Left ventricle myocardium inferior (tissue), 1 donor: Measurements from ENCODE around the gene CEP135. TPM values are rescaled to one million over a fixed set of nuclear protein-coding genes. Genes with fewer than 3 reads are reported as not detected.

ENCODE experiments used
- DNase-seq: peaks from one replicate; pipeline ENCODE4 v3.0.0-alpha.2; 2020
- H3K27ac ChIP-seq: fragments of 200-600 bp; replicated peaks from 2 replicates; pipeline ENCODE4 v1.8.0; 2021
- H3K27me3 ChIP-seq: fragments of 200-600 bp; 2 replicates; pipeline ENCODE4 v1.8.0; 2021; ENCODE audit warnings: low read depth
- H3K36me3 ChIP-seq: fragments of 200-600 bp; 2 replicates; pipeline ENCODE4 v1.8.0; 2021
- H3K4me1 ChIP-seq: fragments of 200-600 bp; 2 replicates; pipeline ENCODE4 v1.8.0; 2021
- H3K4me3 ChIP-seq: fragments of 200-600 bp; 2 replicates; pipeline ENCODE4 v1.8.0; 2021; ENCODE audit warnings: mild to moderate bottlenecking, moderate library complexity
- H3K9me3 ChIP-seq: fragments of 200-600 bp; replicated peaks from 2 replicates; pipeline ENCODE4 v1.8.0; 2021
- intact Hi-C: fragments of 100-400 bp; cut with micrococcal nuclease; formaldehyde crosslinking; loops from one replicate; pipeline ENCODE4 v1.11.0; 2022
- total RNA-seq: library from RNA; stranded (reverse); fragmentation: NEBNext Ultra II Directional; extraction: Animal tissue kit (Norgen Biotek cat#: 25700); gene quantifications from one replicate; pipeline ENCODE4 v1.2.1, GENCODE V29; 2021
- TF ChIP-seq, protein P1 (sequence below): fragments of 200-600 bp; IDR thresholded peaks from 2 replicates; pipeline ENCODE4 v1.8.0; 2021; ENCODE audit warnings: antibody characterized with exemption, mild to moderate bottlenecking, borderline replicate concordance
- donor health status: DM: no; HTN: yes; CAD: no; lungs with severe emphysema.

The CEP135 gene
- total RNA-seq, 1 donor from 2014 or later: 2.5 TPM

GRCh38 chr4:56007154-56007553 is 58.4 kb downstream of the CEP135 start:
- DNase-seq: no peak
- intact Hi-C loops: no loop called here
- Histone ChIP-seq H3K9me3 (peaks cover 18% of the 10 kb centered on the region), H3K4me1 (no peaks in the 10 kb centered on the region), H3K27ac (no peak overlapping the region), H3K36me3 (peaks cover 85% of the 10 kb centered on the region), H3K4me3 (no peak overlapping the region), H3K27me3 (no peaks in the 10 kb centered on the region)
- TF ChIP-seq, protein P1, sequence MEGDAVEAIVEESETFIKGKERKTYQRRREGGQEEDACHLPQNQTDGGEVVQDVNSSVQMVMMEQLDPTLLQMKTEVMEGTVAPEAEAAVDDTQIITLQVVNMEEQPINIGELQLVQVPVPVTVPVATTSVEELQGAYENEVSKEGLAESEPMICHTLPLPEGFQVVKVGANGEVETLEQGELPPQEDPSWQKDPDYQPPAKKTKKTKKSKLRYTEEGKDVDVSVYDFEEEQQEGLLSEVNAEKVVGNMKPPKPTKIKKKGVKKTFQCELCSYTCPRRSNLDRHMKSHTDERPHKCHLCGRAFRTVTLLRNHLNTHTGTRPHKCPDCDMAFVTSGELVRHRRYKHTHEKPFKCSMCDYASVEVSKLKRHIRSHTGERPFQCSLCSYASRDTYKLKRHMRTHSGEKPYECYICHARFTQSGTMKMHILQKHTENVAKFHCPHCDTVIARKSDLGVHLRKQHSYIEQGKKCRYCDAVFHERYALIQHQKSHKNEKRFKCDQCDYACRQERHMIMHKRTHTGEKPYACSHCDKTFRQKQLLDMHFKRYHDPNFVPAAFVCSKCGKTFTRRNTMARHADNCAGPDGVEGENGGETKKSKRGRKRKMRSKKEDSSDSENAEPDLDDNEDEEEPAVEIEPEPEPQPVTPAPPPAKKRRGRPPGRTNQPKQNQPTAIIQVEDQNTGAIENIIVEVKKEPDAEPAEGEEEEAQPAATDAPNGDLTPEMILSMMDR: no peak

DNA sequence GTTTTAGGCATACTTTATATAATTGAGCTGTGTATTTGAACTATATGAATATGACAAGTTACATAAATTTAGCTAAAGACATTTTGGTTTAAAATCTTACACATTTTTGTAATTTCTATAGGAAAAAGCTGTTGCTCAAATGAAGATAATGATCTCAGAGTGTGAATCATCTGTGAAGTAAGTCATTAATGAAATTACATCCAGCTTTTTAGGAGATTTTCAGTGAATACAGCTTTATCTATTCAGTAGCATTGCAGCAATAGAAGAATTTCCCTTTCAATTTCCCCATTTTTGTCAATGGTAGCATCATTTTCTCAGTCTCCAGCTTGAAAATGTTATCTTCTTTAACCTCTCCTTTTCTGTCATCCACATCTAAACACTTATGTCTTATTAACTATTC is 59.5 kb downstream of the CEP135 start:
- H3K36me3 ChIP-seq: peaks cover 89% of the 10 kb centered on the region
- H3K27ac ChIP-seq: no peak overlapping the region
- H3K9me3 ChIP-seq: peaks cover 8% of the 10 kb centered on the region
- no peak for DNase-seq
- TF ChIP-seq, protein P1: no peak
- no peak overlapping the region for H3K4me3 ChIP-seq
- no peaks in the 10 kb centered on the region for H3K4me1 ChIP-seq
- H3K27me3 ChIP-seq: no peaks in the 10 kb centered on the region
- intact Hi-C loops: no loop called here

DNA sequence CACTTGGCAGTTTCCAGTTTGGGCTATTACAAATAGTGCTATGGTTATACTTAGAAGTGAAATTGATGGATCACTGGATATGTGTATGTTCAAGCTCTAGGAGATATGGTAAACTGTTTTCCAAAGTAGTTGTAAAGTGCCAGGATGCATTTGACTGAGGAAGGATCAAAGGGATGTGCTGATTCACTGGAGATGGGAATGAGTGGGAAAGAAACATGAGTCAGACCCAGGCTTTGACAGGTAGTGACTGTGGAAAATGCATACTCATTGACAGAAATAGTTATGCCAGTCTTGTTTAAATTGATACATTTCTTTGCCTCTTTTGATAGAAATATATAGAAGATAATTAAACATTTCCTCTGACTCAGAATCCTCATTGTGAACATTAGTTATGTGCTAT is 77.9 kb downstream of the CEP135 start:
- Histone ChIP-seq H3K27ac (no peak overlapping the region), H3K4me3 (no peak overlapping the region), H3K36me3 (peaks cover 71% of the 10 kb centered on the region), H3K4me1 (no peaks in the 10 kb centered on the region), H3K27me3 (no peaks in the 10 kb centered on the region), H3K9me3 (peaks cover 8% of the 10 kb centered on the region)
- intact Hi-C loops: no loop called here
- DNase-seq: no peak
- TF ChIP-seq, protein P1: no peak

DNA sequence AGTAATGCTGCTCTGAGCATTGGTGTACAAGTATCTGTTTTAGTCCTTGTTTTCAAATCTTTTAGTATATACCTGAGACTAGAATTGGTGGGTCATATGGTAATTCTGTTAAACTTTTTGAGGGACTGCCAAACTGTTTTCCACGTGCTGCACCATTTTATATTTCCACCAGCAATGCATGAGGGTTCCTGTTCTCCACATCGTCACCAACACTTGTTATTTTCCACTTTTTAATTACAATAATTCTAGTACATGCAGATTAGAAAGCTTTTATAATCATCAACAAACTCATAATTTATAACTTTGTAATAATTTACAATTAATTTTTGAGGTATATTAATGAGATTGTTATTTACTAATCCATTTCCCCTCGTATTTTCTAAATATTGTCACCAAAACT is 79.4 kb downstream of the CEP135 start:
- intact Hi-C loops: no loop called here
- no peak overlapping the region for H3K4me3 ChIP-seq
- no peaks in the 10 kb centered on the region for H3K27me3 ChIP-seq
- no peaks in the 10 kb centered on the region for H3K4me1 ChIP-seq
- H3K27ac ChIP-seq: no peak overlapping the region
- TF ChIP-seq, protein P1: no peak
- no peak for DNase-seq
- H3K9me3 ChIP-seq: peaks cover 8% of the 10 kb centered on the region
- peaks cover 61% of the 10 kb centered on the region for H3K36me3 ChIP-seq

DNA sequence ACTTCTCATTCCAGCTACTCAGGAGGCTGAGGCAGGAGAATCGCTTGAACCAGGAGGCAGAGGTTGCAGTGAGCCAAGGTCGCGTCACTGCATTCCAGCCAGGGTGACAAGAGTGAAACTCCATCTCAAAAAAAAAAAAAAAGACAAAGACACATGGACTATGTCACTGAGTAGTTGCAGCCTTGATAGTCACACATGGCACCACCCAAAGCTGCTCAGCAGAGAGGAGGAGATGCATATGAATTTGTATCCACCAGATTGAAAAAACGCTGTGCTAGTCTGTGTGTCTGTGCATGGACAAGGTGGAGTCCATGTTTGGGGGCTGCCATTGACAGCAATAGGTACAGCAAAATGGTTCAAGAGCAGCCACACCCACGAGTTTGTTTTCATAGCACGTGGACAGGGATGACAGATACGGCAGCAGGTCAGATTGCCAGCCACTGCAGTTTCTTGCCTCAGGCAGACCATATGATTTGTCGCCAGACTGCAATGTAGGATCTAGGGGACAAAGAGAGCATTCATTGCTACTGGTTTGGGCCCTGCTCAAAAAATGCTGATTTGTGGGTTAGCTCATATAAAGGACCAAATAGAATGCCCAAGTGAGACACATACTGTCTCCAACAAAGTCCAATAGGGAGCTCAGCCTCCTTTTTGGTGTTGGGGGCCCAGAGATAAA is 89.9 kb downstream of the CEP135 start:
- Histone ChIP-seq H3K9me3 (no peaks in the 10 kb centered on the region), H3K27ac (no peak overlapping the region), H3K27me3 (peaks cover 42% of the 10 kb centered on the region), H3K4me3 (no peak overlapping the region), H3K4me1 (no peaks in the 10 kb centered on the region), H3K36me3 (no peaks in the 10 kb centered on the region)
- DNase-seq: no peak
- intact Hi-C loops: no loop called here
- TF ChIP-seq, protein P1: no peak
